Measurements from ENCODE around the gene CALHM3.

The CALHM3 gene

GRCh38 chr10:103472005-103472404 lies 7.0 kb downstream of the CALHM3 start:
- no peak for DNase-seq

GRCh38 chr10:103470761-103471653 lies 8.0 kb downstream of the CALHM3 start:
- no peak for DNase-seq

- DNase-seq: no peak
These were observed 9.8 kb downstream of the CALHM3 start for GRCh38 chr10:103469201-103469600.

- DNase-seq: no peak
These were observed 11.6 kb downstream of the CALHM3 start for GRCh38 chr10:103467406-103467805.

GRCh38 chr10:103466734-103467133 lies 12.3 kb downstream of the CALHM3 start:
- no peak for DNase-seq

- no peak for DNase-seq
These were observed 13.4 kb downstream of the CALHM3 start for GRCh38 chr10:103465411-103466179.

GRCh38 chr10:103463499-103463898 lies 15.5 kb downstream of the CALHM3 start:
- no peak for DNase-seq

GRCh38 chr10:103459615-103460014 lies 19.4 kb downstream of the CALHM3 start:
- DNase-seq: no peak

- peak; percentile 17 for DNase-seq
These were observed 20.3 kb downstream of the CALHM3 start, which contains the start of gene CALHM1 for GRCh38 chr10:103458720-103459119. TSS of gene CALHM1 (minus strand) at chr10:103458900. CDS start at chr10:103458751, 149 bp downstream.

GRCh38 chr10:103457896-103458583 lies 21.0 kb downstream of the CALHM3 start:
- no peak for DNase-seq

- no peak for DNase-seq
These were observed 21.8 kb downstream of the CALHM3 start for GRCh38 chr10:103457176-103457712.

- no peak for DNase-seq
These were observed 22.9 kb downstream of the CALHM3 start for GRCh38 chr10:103456074-103456660.

- no peak for DNase-seq
These were observed 23.8 kb downstream of the CALHM3 start for GRCh38 chr10:103455235-103455634.

GRCh38 chr10:103454026-103454425 lies 25.0 kb downstream of the CALHM3 start:
- no peak for DNase-seq

- DNase-seq: no peak
These were observed 26.4 kb downstream of the CALHM3 start for GRCh38 chr10:103452506-103453230.

- DNase-seq: no peak
These were observed 27.1 kb downstream of the CALHM3 start, which contains the start of gene CALHM2 for GRCh38 chr10:103451831-103452505. TSS of gene CALHM2 (minus strand) at chr10:103452370. CDS start at chr10:103449941, 2,429 bp downstream.

GRCh38 chr10:103451091-103451813 lies 27.8 kb downstream of the CALHM3 start:
- no peak for DNase-seq

GRCh38 chr10:103450201-103450695 lies 28.8 kb downstream of the CALHM3 start:
- no peak for DNase-seq

- DNase-seq: no peak
These were observed 29.6 kb downstream of the CALHM3 start for GRCh38 chr10:103449208-103450144.
